Measurements from ENCODE around the gene SLAMF7.

The SLAMF7 gene

GRCh38 chr1:160795951-160796383, 56.9 kb downstream of the SLAMF7 start, which contains the start of gene LY9:
LY9 (plus strand) TSS chr1:160796174; CDS start chr1:160796188, 14 bp downstream.
- FAIRE-seq: peak; percentile 100
- peak; percentile 56 for DNase-seq (ENCODE audit: extremely low spot score, insufficient read length, low read depth)

- DNase-seq (ENCODE audit: extremely low spot score, insufficient read length, low read depth): no peak
- FAIRE-seq: peak; percentile 93
These were observed 58.2 kb downstream of the SLAMF7 start for GRCh38 chr1:160797271-160797709.

- FAIRE-seq (peak; percentile 71), DNase-seq (ENCODE audit: extremely low spot score, insufficient read length, low read depth) (no peak)
These were observed 58.8 kb downstream of the SLAMF7 start for GRCh38 chr1:160797861-160798273.

- DNase-seq (ENCODE audit: extremely low spot score, insufficient read length, low read depth): no peak
- FAIRE-seq: no peak
These were observed 59.4 kb downstream of the SLAMF7 start for GRCh38 chr1:160798439-160798838.

- FAIRE-seq (no peak), DNase-seq (ENCODE audit: extremely low spot score, insufficient read length, low read depth) (no peak)
These were observed 60.6 kb downstream of the SLAMF7 start for GRCh38 chr1:160799641-160800040.

- FAIRE-seq (peak; percentile 35), DNase-seq (ENCODE audit: extremely low spot score, insufficient read length, low read depth) (no peak)
These were observed 61.1 kb downstream of the SLAMF7 start for GRCh38 chr1:160800142-160800541.

- FAIRE-seq (peak; percentile 71), DNase-seq (ENCODE audit: extremely low spot score, insufficient read length, low read depth) (no peak)
These were observed 61.8 kb downstream of the SLAMF7 start for GRCh38 chr1:160800645-160801408.

GRCh38 chr1:160801836-160802580, 63.0 kb downstream of the SLAMF7 start:
- no peak for FAIRE-seq
- DNase-seq (ENCODE audit: extremely low spot score, insufficient read length, low read depth): no peak

All from GM18507 (cell line).